Measurements from ENCODE around the gene USP5.
"Not testable (repeated sequence)": the region's sequence is repeated elsewhere in the genome, so short reads cannot be mapped to it uniquely, and the experiment has no call there.

The USP5 gene

DNA sequence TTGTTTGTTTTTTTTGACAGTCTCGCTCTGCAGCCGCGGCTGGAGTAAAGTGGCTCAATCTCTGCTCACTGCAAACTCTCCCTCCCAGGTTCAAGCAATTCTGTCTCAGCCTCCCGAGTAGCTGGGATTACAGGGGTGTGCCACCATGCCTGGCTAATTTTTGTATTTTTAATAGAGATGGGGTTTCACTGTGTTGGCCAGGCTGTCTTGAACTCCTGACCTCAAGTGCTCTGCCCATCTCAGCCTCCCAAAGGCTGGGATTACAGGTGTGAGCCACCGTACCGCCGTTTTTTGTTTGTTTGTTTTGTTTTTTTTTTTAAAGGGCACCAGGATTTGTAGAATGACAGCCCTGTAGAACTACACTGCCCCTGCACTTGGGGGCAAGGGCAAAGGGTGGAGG is 36.8 kb downstream of the USP5 start:
- not testable (repeated sequence) for DNase-seq (ENCODE audit: low spot score)

DNA sequence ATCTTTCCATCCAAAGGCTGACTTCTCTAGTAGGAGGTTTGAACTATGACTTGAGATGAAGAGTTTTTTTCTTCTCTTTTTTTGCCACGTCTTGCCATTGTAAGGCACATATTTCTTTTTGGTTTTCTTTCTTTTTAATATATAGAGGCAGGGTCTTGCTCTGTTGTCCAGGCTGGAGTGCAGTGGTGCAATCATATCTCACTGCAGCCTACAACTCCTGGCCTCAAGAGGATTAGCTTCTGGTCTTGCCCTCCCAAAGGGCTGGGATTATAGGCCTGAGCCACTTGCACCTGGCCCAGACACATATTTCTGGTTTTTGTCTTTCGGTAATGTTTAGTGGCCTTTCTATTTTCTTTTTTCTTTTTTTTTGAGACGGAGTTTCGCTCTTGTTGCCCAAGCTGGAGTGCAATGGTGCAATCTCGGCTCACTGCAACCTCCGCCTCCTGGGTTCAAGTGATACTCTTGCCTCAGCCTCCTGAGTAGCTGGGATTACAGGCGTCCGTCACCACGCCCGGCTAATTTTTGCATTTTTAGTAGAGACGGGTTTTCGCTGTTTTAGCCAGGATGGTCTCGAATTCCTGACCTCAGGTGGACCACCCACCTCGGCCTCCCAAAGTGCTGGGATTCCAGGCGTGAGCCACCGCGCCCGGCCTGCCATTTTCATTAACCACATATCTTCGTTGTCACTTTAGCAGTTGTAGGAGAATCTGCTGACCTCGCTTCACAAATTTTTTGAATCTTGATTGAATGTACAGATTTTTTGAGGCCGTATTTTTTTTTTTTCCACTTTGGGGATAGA is 38.0 kb downstream of the USP5 start:
- DNase-seq (ENCODE audit: low spot score): not testable (repeated sequence)

DNA sequence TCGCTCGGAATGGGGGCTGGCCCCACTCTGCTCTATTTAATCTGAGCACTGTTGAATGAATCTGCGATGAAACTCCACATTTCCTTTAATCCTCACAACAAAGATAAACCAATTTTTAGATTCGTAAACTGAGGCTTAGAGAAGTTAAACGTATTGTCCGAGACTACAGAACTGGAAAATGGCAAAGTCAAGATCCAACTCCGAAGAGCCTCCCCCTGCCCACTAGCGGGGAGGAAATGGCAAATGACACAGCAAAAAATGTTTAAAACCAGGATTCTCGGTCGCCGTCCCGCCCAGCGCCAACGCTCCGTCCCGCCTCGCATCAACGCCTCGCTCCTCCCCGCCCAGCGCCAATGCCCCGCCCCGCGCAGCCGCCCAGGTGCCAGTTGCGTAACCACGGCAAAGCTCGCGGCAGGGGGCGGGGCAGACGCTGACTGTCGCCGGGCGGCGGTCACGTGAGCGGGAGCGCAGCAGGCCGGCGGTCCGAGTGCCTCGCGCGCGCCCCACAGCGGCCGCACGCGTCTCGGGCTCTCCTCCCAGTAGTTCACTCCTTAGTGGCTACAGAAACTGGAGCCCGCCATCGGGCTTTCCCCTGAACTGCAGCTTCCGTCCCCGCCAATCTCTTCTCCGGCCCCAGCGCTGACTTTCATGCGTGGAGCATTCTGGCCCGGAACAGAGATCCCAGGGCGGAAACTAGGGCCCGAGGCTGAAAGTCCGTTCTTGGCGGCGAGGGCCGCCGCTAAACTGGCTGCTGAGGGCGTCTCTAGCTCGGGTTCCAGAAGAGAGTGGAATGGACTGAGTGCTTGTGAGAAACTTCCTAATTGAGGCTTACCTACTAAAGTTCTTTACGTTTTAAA is 39.1 kb downstream of the USP5 start:
- DNase-seq (ENCODE audit: low spot score): peak; percentile 98

DNA sequence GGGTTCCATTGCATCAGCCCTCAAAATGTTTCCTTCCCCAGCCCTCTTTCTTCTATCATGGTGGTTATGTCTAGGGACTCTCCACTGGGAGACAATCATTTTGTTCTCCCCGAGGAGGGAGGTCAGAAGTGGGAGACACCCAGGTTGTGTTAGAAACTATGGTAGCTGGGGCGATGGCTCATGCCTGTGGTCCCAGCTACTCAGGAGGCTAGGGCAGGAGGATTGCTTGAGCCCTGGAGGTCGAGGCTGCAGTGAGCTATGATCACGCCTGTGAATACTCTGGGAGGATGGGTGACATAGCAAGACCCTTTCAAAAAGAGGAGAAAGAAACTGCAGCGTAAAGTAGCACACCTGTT is 39.7 kb downstream of the USP5 start:
- no peak for DNase-seq (ENCODE audit: low spot score)

DNA sequence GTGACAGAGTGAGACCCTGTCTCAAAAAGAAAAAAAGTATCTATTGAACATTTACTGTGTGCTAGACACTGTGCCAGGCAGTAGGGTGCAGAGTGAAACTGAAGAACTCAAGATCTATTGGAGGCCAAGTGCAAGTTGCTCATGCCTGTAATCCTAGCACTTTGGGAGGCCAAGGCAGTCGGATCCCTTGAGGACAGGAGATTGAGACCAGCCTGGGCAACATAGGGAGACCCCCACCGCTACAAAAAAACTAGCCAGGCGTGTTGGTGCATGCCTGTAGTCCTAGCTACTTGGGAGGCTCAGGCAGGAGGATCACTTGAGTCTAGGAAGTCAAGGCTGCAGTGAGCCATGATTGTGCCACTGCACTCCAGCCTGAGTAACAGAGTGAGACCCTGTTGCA is 40.7 kb downstream of the USP5 start:
- DNase-seq (ENCODE audit: low spot score): not testable (repeated sequence)

DNA sequence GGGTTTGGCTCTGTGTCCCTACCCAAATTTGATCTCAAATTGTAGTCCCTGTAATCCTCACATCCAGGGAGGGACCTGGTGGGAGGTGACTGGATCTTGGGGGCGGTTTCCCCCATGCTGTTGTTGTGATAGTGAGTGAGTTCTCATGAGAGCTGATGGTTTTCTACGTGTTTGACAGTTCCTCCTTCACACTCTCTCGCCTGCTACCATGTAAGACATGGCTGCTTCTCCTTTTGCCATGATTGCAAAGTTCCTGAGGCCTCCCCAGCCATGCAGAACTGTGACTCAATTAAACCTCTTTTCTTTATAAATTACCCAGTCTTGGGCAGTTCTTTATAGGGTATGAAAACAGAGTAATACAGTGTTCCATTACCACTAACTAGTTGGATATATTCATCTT is 42.4 kb downstream of the USP5 start:
- DNase-seq (ENCODE audit: low spot score): no peak

DNA sequence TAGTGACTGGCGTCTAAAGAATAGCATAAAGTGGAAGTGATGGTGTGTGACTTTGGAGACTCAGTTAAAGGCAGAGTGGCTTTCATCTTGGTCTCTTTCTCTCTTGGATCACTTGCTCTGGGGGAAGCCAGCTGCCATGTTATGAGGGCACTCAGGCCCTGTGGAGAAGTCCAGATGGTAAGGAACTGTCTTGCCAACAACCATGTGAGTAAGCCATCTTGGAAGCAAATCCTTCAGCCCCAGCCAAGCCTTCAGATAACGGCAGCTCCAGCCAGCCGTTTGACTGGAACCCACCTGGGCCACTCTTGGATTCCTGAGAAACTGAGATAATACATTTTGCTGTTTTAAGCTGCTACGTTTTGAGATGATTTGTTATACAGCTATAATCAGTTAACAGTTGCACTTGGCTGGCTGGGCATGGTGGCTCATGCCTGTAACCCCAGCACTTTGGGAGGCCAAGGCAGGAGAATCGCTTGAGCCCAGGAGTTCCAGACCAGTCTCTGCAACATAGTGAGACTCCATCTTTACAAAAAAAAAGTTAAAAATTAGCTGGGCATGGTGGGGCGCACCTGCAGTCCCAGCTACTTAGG is 45.0 kb downstream of the USP5 start:
- DNase-seq (ENCODE audit: low spot score): no peak

DNA sequence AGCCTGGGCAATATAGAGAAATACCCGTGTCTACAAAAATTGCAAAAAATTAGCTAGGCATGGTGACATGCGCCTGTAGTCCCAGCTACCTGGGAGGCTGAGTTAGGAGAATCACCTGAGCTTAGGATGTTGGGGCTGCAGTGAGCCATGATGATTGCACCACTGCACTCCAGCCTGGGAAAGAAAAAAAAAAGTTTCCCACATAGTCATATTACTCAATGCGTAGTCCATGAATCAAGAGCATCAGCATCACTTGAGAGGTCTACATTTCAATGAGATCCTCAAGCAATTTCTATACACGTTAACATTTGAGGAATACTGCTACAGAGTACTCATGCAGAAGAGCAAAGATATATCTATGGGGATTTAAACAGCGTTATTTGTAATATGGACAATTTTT is 47.5 kb downstream of the USP5 start:
- no peak for DNase-seq (ENCODE audit: low spot score)

DNA sequence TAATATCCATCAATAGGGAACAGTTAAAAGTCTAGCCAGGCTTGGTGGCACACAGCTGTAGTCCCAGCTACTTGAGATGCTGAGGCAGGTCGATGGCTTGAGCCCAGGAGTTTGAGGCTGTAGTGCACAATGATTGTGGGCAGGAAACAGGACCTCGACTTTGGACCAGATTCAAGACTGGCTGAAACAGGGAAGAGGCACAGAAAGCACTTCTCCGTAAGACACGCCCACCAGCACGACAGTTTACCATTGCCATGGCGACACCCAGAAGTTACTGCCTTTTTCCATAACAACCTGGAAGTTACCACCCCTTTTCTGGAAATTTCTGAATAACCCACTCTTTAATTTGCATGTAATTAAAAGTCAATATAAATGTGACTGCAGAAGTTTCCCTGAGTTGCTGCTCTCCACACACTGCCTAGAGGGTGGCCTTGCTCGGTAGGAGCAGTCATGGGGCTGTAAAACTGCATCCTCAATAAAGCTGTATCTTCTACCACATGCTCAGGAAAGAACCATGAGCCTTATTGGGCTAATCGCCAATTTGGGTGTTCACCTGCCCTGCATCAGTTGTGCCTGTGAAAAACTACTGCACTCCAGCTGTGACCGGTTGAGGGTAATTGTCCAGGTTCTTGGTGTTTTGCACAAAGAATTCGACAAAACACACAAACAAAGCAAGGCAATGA is 48.0 kb downstream of the USP5 start:
- DNase-seq (ENCODE audit: low spot score): no peak

DNA sequence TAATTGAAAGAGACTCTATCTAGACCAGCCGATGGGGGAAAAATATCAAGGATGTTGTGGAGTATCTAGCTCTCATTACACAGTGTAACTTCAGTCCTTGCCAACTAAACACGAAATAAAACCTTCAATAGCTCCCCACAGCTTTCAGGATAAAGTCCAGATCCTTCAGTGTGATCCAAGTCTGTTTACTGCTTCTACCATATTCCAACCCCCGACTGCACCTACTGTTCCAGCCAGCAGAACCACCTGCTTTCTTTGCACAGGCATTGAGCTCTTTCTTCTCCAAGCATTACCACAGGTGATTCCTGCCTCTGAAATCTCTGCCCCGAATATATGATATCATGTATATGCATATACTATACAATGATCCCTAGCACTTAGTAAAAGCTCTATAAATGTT is 50.5 kb downstream of the USP5 start:
- no peak for DNase-seq (ENCODE audit: low spot score)

DNA sequence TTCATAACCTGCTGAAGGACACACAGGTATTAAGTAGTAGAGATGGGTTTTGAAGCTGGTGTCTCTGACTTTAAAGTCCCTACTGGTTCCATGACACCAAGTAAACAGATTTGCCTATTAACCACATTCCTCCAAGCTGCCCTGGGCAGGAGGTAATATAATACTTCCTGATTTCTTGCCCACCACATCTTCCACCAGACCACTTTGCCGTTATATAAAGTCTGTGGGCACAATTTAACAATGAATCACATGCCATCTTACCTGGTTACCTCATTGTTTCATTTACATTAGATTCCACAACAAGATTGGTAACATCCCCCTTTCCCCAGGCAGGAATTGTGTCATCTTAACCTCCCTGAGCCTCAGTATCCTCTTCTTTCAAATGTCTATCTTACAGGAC is 51.8 kb downstream of the USP5 start:
- no peak for DNase-seq (ENCODE audit: low spot score)

DNA sequence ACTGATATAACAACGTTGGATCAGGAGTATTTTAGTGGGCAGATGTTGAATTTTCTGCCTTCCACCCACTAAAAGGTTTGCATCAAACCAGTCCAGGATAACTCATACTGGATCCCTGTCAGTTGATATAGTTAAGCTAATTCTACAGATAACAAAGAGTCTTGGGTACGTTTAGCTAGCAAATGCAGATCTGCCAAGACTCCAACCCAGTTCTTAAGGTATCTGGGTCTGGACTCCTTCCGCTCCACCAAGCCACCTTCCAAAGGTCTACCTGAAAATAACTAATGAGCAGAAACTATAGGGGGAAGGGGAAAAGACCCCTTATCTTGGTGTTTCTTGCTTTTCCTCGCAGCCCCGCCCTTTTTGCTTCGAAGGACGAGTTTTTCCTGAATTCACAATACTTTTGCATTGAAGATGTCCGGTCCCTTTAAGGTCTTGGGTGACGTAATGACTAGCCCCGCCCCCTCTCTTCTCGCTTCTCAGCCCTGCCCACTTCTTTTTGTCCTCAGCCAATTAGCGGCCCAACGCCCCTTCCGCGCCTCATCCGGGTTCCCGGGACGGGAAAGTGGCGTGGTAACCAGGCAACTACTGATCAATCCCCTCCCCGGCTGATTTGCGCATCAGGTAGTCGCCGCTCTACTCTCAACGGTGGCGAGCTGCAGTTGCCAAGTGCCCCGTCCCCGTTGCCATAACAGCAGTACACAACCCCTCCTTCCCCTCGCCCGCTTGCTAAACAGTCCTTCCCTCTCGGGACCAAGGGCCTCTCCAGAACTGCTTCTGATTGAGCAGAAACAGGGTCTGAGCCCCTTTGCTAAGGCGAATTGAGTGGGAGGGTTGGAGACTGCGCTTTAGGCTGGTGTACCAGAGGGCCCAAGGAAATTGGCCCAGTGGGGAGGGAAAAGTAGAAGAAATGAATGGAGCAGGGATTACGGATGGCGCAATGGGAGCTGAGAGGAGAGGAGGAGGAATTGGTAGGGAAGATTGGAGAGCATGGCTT is 52.6 kb downstream of the USP5 start, which contains the start of gene LRRC23:
Gene LRRC23, plus strand, starts transcription at position 543 of the 997 bp plus-strand sequence. CDS start 812 bp downstream, outside the sequence.
- DNase-seq (ENCODE audit: low spot score): peak; percentile 94

DNA sequence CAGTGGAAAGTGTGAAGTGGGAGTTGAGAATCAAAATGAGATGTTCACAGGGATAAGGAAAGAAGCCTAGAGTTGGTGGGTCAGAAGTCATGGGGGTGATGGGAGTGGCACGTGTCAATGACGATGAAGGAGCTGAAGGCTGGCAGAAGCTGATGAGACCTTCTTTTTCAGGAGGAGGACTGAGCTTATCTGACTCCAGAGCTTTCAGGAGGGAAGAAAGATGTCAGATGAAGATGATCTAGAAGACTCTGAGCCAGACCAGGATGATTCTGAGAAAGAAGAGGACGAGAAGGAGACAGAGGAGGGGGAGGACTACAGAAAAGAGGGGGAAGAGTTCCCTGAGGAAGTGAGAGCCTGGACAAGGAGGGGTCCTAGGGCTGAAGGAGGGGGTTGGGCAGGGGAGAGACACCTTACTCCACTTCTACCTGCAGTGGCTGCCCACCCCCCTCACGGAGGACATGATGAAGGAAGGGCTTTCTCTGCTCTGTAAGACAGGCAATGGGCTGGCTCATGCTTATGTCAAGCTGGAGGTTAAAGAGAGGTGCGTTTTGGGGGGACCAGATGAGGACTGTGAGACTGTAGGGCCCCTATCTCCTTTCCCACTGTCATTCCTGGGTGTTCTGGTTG is 53.6 kb downstream of the USP5 start:
- no peak for DNase-seq (ENCODE audit: low spot score)

DNA sequence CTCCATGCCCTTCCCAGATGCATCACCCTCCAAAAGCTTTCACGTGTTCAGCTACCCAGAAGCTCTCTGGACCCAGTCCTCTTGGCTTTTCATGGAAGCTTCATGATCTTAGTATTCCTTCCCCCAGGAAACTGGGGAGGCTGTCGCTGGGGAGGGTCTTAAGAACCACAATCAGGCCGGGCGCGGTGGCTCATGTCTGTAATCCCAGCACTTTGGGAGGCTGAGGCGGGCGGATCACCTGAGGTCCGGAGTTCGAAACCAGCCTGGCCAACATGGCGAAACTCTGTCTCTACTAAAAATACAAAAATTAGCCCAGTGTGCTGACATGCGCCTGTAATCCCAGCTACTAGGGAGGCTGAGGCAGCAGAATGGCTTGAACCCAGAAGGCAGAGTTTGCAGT is 56.2 kb downstream of the USP5 start:
- not testable (repeated sequence) for DNase-seq (ENCODE audit: low spot score)

DNA sequence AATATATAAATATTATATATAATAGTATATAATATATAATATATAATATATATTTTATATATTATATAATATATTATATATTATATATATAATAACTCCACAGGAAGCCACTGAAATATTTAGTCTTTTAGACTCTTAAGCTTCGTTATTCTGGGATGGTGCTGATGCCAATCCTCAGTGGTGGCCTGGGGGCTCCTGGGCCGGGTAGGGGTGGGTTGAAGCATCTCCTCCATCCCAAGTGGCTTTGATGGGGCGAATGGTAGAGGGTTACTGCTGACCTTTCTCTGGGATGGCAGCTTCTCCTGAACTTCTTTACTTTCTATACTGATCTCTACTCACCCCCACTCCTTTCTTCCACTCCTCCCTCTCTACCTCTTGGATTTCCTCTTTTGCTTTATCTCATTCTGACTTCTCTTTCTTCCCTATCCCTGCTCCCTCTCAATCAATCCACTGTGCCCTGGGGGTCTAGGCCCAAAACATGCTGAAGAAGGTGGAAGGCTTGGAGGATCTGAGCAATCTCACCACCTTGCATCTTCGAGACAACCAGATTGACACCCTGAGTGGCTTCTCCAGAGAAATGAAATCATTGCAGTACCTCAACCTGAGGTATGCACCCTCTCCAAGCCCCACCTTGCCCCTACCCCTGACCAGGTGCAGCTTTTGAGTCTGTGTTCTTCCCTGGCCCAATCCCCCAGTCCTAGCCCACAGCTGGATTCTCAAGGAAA is 57.6 kb downstream of the USP5 start:
- DNase-seq (ENCODE audit: low spot score): no peak

DNA sequence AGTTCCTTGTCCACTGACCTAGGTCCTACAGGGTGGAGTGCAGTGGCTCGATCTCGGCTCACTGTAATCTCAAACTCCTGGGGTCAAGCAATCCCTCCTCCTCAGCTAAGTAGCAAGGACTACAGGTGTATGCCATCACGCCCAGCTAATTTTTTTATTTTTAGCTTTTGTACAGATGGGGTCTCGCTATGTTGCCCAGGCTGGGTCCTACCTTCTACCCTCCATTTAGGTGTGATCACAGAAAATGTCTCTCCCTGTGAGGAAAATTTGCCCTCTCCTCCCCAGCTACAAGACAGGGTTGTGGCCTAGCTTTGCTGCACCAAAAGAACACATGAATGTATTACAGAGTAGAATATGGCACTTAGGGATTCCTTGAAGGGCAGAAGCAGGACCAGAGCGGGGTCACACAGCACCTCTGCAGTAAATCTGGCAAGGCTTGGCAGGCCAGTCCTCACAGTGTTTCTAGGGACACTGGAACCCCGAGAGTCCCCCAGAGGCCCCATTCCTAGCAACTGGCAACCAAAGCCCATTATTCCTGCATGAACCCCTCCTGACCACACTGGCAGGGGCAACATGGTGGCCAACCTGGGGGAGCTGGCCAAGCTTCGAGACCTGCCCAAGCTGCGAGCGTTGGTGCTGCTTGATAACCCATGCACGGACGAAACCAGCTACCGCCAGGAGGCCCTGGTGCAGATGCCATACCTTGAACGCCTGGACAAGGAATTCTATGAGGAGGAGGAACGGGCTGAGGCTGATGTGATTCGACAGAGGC is 60.4 kb downstream of the USP5 start:
- DNase-seq (ENCODE audit: low spot score): no peak

DNA sequence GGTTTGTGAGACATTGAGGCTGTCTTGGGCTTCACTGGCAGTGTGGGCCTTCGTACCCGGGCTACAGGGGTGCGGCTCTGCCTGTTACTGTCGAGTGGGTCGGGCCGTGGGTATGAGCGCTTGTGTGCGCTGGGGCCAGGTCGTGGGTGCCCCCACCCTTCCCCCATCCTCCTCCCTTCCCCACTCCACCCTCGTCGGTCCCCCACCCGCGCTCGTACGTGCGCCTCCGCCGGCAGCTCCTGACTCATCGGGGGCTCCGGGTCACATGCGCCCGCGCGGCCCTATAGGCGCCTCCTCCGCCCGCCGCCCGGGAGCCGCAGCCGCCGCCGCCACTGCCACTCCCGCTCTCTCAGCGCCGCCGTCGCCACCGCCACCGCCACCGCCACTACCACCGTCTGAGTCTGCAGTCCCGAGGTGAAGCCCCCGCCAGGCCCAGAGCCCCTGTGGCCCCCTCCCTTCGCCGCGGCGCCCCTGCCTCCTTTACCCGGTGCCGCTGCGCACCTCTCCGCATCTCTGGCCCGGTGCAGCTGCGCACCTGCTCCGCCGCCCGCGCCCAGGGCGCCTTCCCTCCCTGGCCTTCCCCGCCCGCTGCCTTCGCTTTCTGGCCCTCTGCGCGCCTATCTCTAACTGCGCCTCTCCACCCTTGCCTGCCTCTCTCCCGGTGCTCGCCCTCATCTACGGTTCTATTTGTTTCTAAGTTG is 62.4 kb downstream of the USP5 start, which contains the start of gene ENO2:
Gene ENO2, plus strand, starts transcription at position 335 of the 701 bp plus-strand sequence. CDS start 1,253 bp downstream, outside the sequence.
- peak; percentile 37 for DNase-seq (ENCODE audit: low spot score)

Data from hematopoietic multipotent progenitor cell treated with erythropoietin and hydrocortisone succinate and interleukin-3 and kit ligand, for 17 days (in vitro differentiated cells).